HepG2 (cell line): ENCODE measurements around the gene PGGT1B. TPM values are rescaled to one million over a fixed set of nuclear protein-coding genes. Genes with fewer than 3 reads are reported as not detected.

Experiments
- ADNP ChIP-seq: sonication (generic); formaldehyde crosslinking; IDR thresholded peaks from 2 replicates; pipeline ENCODE4 v1.4.0; 2020; ENCODE audit warnings: missing genetic modification reagents
- CHD4 ChIP-seq: fragments of 200-600 bp; sonication (generic); IDR thresholded peaks from 2 replicates; pipeline ENCODE4 v1.7.0; 2017; ENCODE audit warnings: mild to moderate bottlenecking, low read length, borderline replicate concordance
- DMTF1 ChIP-seq: sonication (generic); formaldehyde crosslinking; IDR thresholded peaks from 2 replicates; pipeline ENCODE4 v1.4.0; 2020; ENCODE audit warnings: mild to moderate bottlenecking, missing genetic modification reagents
- ETV6 ChIP-seq: sonication (generic); formaldehyde crosslinking; conservative IDR thresholded peaks from 2 replicates; pipeline ENCODE4 v1.4.0; 2020; ENCODE audit warnings: missing genetic modification reagents
- LBX2 ChIP-seq: sonication (generic); formaldehyde crosslinking; IDR thresholded peaks from 2 replicates; pipeline ENCODE4 v1.5.0; 2020; ENCODE audit warnings: missing genetic modification reagents, mild to moderate bottlenecking, borderline replicate concordance
- MED1 ChIP-seq: sonication (generic); formaldehyde crosslinking; IDR thresholded peaks from 2 replicates; pipeline ENCODE4 v1.4.0; 2020; ENCODE audit warnings: missing genetic modification reagents
- MEIS2 ChIP-seq: sonication (generic); formaldehyde crosslinking; IDR thresholded peaks from 2 replicates; pipeline ENCODE4 v1.9.0; 2021; ENCODE audit warnings: mild to moderate bottlenecking, missing genetic modification reagents
- MIXL1 ChIP-seq: IDR thresholded peaks from 2 replicates; pipeline ENCODE4 v1.6.1; 2016
- MXD4 ChIP-seq: IDR thresholded peaks from 2 replicates; pipeline ENCODE4 v1.6.1; 2016; ENCODE audit warnings: mild to moderate bottlenecking, missing biosample characterization, missing genetic modification reagents
- NFKBIZ ChIP-seq: IDR thresholded peaks from 2 replicates; pipeline ENCODE4 v1.6.1; 2018; ENCODE audit warnings: missing genetic modification reagents, missing compliant biosample characterization
- TP53 ChIP-seq: sonication (generic); formaldehyde crosslinking; conservative IDR thresholded peaks from 2 replicates; pipeline ENCODE4 v1.4.0; 2020; ENCODE audit warnings: missing genetic modification reagents
- ZBTB10 ChIP-seq: sonication (generic); formaldehyde crosslinking; IDR thresholded peaks from 2 replicates; pipeline ENCODE4 v1.4.0; 2020; ENCODE audit warnings: missing genetic modification reagents, borderline replicate concordance
- ZNF138 ChIP-seq: sonication (generic); formaldehyde crosslinking; IDR thresholded peaks from 2 replicates; pipeline ENCODE4 v1.5.0; 2020; ENCODE audit warnings: mild to moderate bottlenecking, low read depth, missing genetic modification reagents
- ZNF383 ChIP-seq: sonication (generic); formaldehyde crosslinking; IDR thresholded peaks from 2 replicates; pipeline ENCODE4 v1.4.0; 2020; ENCODE audit warnings: missing genetic modification reagents, mild to moderate bottlenecking, borderline replicate concordance
- ZNF569 ChIP-seq: sonication (generic); formaldehyde crosslinking; IDR thresholded peaks from 2 replicates; pipeline ENCODE4 v1.5.0; 2020; ENCODE audit warnings: mild to moderate bottlenecking, missing genetic modification reagents, moderate library complexity, borderline replicate concordance
- ZNF609 ChIP-seq: sonication (generic); formaldehyde crosslinking; IDR thresholded peaks from 2 replicates; pipeline ENCODE4 v1.4.0; 2020; ENCODE audit warnings: mild to moderate bottlenecking, missing genetic modification reagents, borderline replicate concordance
- ZSCAN5A ChIP-seq: sonication (generic); formaldehyde crosslinking; IDR thresholded peaks from 2 replicates; pipeline ENCODE4 v1.8.0; 2022; ENCODE audit warnings: mild to moderate bottlenecking, missing genetic modification reagents, borderline replicate concordance
- polyA plus RNA-seq, 8 experiments: library from polyadenylated mRNA; depleted of rRNA in 3 of 8; stranded (reverse) in 7 of 8; unstranded in 1 of 8; fragments of >200 nt; fragmentation: Illumina TruSeq in 4 of 8; extraction: Trizol in 4 of 8; gene quantifications; 2 replicates each; pipeline versions ENCODE4 v1.2.1 to v1.2.3, GENCODE V29; 2011 to 2016; ENCODE audit warnings: low read depth in 4 of 8, missing spikeins in 1 of 8, mixed read lengths in 1 of 8; ENCODE audit not compliant: insufficient read depth in 1 of 8
- total RNA-seq, 5 experiments: library from RNA; depleted of rRNA; stranded (reverse); fragments of >200 nt; fragmentation: Illumina TruSeq; extraction: Trizol; gene quantifications; 2 replicates each; pipeline ENCODE4 v1.2.3, GENCODE V29; 2016; ENCODE audit warnings: low read depth in 1 of 5

PGGT1B gene
- total and polyA plus RNA-seq, 2 of the 13 experiments (the other 11 are each of a cell fraction or from before 2014, with no cell fraction given), result 2.4 to 42.7 TPM

- no peak; the same call in 1 of the 2 replicates for TF ChIP-seq ZNF609 (CRISPR knock-in tag)
- no peak for TF ChIP-seq ZNF138 (CRISPR knock-in tag)
- TF ChIP-seq MED1 (CRISPR knock-in tag), result peak; percentile 69
- no peak for TF ChIP-seq ETV6 (CRISPR knock-in tag)
- no peak for TF ChIP-seq ZSCAN5A
- no peak for TF ChIP-seq DMTF1
- TF ChIP-seq LBX2 (CRISPR knock-in tag), result no peak
- no peak for TF ChIP-seq ZBTB10 (CRISPR knock-in tag)
- TF ChIP-seq CHD4, result no peak
- TF ChIP-seq ZNF569, result no peak
- no peak for TF ChIP-seq MEIS2 (CRISPR knock-in tag)
- TF ChIP-seq NFKBIZ, result no peak
- peak; percentile 77 for TF ChIP-seq MIXL1 (CRISPR knock-in tag)
- TF ChIP-seq TP53, result no peak
- TF ChIP-seq MXD4, result no peak
- no peak for TF ChIP-seq ZNF383
- no peak for TF ChIP-seq ADNP (CRISPR knock-in tag)
These were observed 20.6 kb downstream of the PGGT1B start (continued) for GRCh38 chr5:115241881-115242642.
